Right cardiac atrium (tissue), 5 donors: ENCODE data around the gene OSGIN1. TPM values are rescaled to one million over a fixed set of nuclear protein-coding genes. Genes with fewer than 3 reads are reported as not detected.

Source experiments
- ATAC-seq, 2 donors: fragments of 200-7000 bp; cut with Tn5 transposase; one replicate each; pipeline versions ENCODE4 v1.8.0 to v1.9.1; 2020; ENCODE audit warnings: moderate library complexity in 2 of 2, mild to moderate bottlenecking in 1 of 2
- DNase-seq, 3 donors: peaks; one replicate each; pipeline ENCODE4 v3.0.0-alpha.2; 2020
- H3K27ac ChIP-seq: one replicate; pipeline ENCODE4 v1.5.1; 2013; ENCODE audit warnings: mild to moderate bottlenecking, low read length, control low read depth, moderate library complexity
- H3K27me3 ChIP-seq: one replicate; pipeline ENCODE4 v1.6.1; 2013; ENCODE audit not compliant: control insufficient read depth, insufficient read depth
- H3K4me1 ChIP-seq: one replicate; pipeline ENCODE4 v1.6.1; 2013; ENCODE audit warnings: low read length; ENCODE audit not compliant: control insufficient read depth, insufficient read depth
- H3K4me3 ChIP-seq: one replicate; pipeline ENCODE4 v1.5.1; 2013; ENCODE audit warnings: low read length, control low read depth
- H3K9me3 ChIP-seq: one replicate; pipeline ENCODE4 v1.6.1; 2013; ENCODE audit warnings: low read length; ENCODE audit not compliant: control insufficient read depth
- WGBS: extraction: QIAGEN DNeasy Blood & Tissue Kit; methylation state at CpG from one replicate; pipeline ENCODE4 v1.1.7; 2013; 5-methylcytosine and 5-hydroxymethylcytosine counted together
- intact Hi-C, 4 donors: fragments of 100-400 bp; cut with DNase I; formaldehyde crosslinking; loops; one replicate each; pipeline versions ENCODE4 v1.11.0 to v1.14.0; 2022 to 2023
- polyA plus RNA-seq: library from polyadenylated mRNA; stranded (reverse); fragments of 200-250 nt; gene quantifications from one replicate; pipeline ENCODE4 v1.2.3, GENCODE V29; 2013
- total RNA-seq, 4 donors: library from RNA; stranded (reverse); fragmentation: NEBNext Ultra II Directional; extraction: Animal tissue kit (Norgen Biotek cat#: 25700); gene quantifications; one replicate each; pipeline ENCODE4 v1.2.1, GENCODE V29; 2021
- donor health status: healthy with polysubstance abuse.
- donor health status: DM: no; HTN: yes; CAD: no.
- donor health status: DM: no; HTN: no; CAD: no.
- donor health status: DM: no; HTN: yes; CAD: no; lungs with severe emphysema.
- donor health status: DM: yes; HTN: yes; CAD: no.

OSGIN1 gene
- total and polyA plus RNA-seq, 5 donors = 2.4 to 6.8 (median 3.6) TPM

- H3K27ac ChIP-seq = no peak overlapping the region
- intact Hi-C loops = loop anchor here in 3 of 4 donors (5.0 kb wide), 3 partner anchors 93 to 213 kb away; no protein-coding TSS in a partner anchor
- no peaks in the 10 kb centered on the region for H3K9me3 ChIP-seq
- no peaks in the 10 kb centered on the region for H3K4me1 ChIP-seq
- 12% methylated on average over 45 of the region's 45 CpGs for WGBS
- H3K4me3 ChIP-seq = peak overlapping the region; percentile 78
- DNase-seq (peak in 1 of 3 donors; percentile 11), ATAC-seq (no peak)
- no peaks in the 10 kb centered on the region for H3K27me3 ChIP-seq
Measured at GRCh38 chr16:83968891-83969649, 16.0 kb downstream of the OSGIN1 start.

- Histone ChIP-seq H3K4me3 (no peak overlapping the region), H3K9me3 (no peaks in the 10 kb centered on the region), H3K4me1 (no peaks in the 10 kb centered on the region), H3K27me3 (no peaks in the 10 kb centered on the region), H3K27ac (no peak overlapping the region)
- DNase-seq (peak in 1 of 3 donors; percentile 48), ATAC-seq (no peak)
- intact Hi-C loops = loop anchor here in 3 of 4 donors (5.0 to 10.0 kb wide), 5 partner anchors 92 to 505 kb away; no protein-coding TSS in a partner anchor
- 62% methylated on average over 18 of the region's 18 CpGs for WGBS
Measured at GRCh38 chr16:83969771-83970429, 16.9 kb downstream of the OSGIN1 start.

- H3K27me3 ChIP-seq = no peaks in the 10 kb centered on the region
- H3K9me3 ChIP-seq = no peaks in the 10 kb centered on the region
- H3K4me1 ChIP-seq = no peaks in the 10 kb centered on the region
- intact Hi-C loops = loop anchor here in 2 of 4 donors (10.0 kb wide), 2 partner anchors 204 to 504 kb away; no protein-coding TSS in a partner anchor
- H3K4me3 ChIP-seq = no peak overlapping the region
- WGBS = 80% methylated on average over 6 of the region's 6 CpGs
- H3K27ac ChIP-seq = no peak overlapping the region
- DNase-seq = peak in 2 of 3 donors; percentile 12 to 18
- no peak for ATAC-seq
Measured at GRCh38 chr16:83970430-83970815, 17.4 kb downstream of the OSGIN1 start.

- 72% methylated on average over 27 of the region's 27 CpGs for WGBS
- Histone ChIP-seq H3K27me3 (no peaks in the 10 kb centered on the region), H3K4me1 (no peaks in the 10 kb centered on the region), H3K27ac (no peak overlapping the region), H3K9me3 (no peaks in the 10 kb centered on the region), H3K4me3 (no peak overlapping the region)
- ATAC-seq (no peak), DNase-seq (peak in 2 of 3 donors; percentile 38 to 42)
- intact Hi-C loops = loop anchor here in 2 of 4 donors (10.0 kb wide), 2 partner anchors 203 to 503 kb away; no protein-coding TSS in a partner anchor
Measured at GRCh38 chr16:83971165-83972130, 18.4 kb downstream of the OSGIN1 start.

GRCh38 chr16:83972256-83973008, 19.4 kb downstream of the OSGIN1 start:
- no peaks in the 10 kb centered on the region for H3K9me3 ChIP-seq
- no peaks in the 10 kb centered on the region for H3K27me3 ChIP-seq
- H3K27ac ChIP-seq = no peak overlapping the region
- intact Hi-C loops = loop anchor here in 2 of 4 donors (10.0 kb wide), 2 partner anchors 202 to 502 kb away; no protein-coding TSS in a partner anchor
- WGBS = 87% methylated on average over 19 of the region's 19 CpGs
- ATAC-seq (no peak), DNase-seq (peak in 2 of 3 donors; percentile 3 to 22)
- no peaks in the 10 kb centered on the region for H3K4me1 ChIP-seq
- no peak overlapping the region for H3K4me3 ChIP-seq

- DNase-seq (peak in 1 of 3 donors; percentile 33), ATAC-seq (no peak)
- intact Hi-C loops = loop anchor here in 2 of 4 donors (10.0 kb wide), 2 partner anchors 202 to 502 kb away; no protein-coding TSS in a partner anchor
- Histone ChIP-seq H3K4me1 (no peaks in the 10 kb centered on the region), H3K9me3 (no peaks in the 10 kb centered on the region), H3K27me3 (no peaks in the 10 kb centered on the region), H3K27ac (no peak overlapping the region), H3K4me3 (no peak overlapping the region)
- 78% methylated on average over 10 of the region's 10 CpGs for WGBS
Measured at GRCh38 chr16:83973077-83973476, 20.0 kb downstream of the OSGIN1 start.

- Histone ChIP-seq H3K4me1 (no peaks in the 10 kb centered on the region), H3K27me3 (no peaks in the 10 kb centered on the region), H3K27ac (no peak overlapping the region), H3K4me3 (no peak overlapping the region), H3K9me3 (no peaks in the 10 kb centered on the region)
- 78% methylated on average over 22 of the region's 22 CpGs for WGBS
- ATAC-seq (no peak), DNase-seq (peak in 2 of 3 donors; percentile 22 to 29)
- intact Hi-C loops = loop anchor here in 2 of 4 donors (10.0 kb wide), 2 partner anchors 201 to 501 kb away; no protein-coding TSS in a partner anchor
Measured at GRCh38 chr16:83973581-83974385, 20.7 kb downstream of the OSGIN1 start.

- Histone ChIP-seq H3K27me3 (no peaks in the 10 kb centered on the region), H3K4me3 (no peak overlapping the region), H3K27ac (no peak overlapping the region), H3K9me3 (no peaks in the 10 kb centered on the region), H3K4me1 (no peaks in the 10 kb centered on the region)
- DNase-seq = peak in 2 of 3 donors; percentile 12 to 13
- 46% methylated on average over 7 of the region's 7 CpGs for WGBS
- no peak for ATAC-seq
- intact Hi-C loops = loop anchor here in 2 of 4 donors (10.0 kb wide), 2 partner anchors 200 to 500 kb away; no protein-coding TSS in a partner anchor
Measured at GRCh38 chr16:83974475-83974874, 21.4 kb downstream of the OSGIN1 start.

GRCh38 chr16:83975590-83976260, 22.7 kb downstream of the OSGIN1 start:
- ATAC-seq (no peak), DNase-seq (peak in 1 of 3 donors; percentile 10)
- WGBS = 80% methylated on average over 15 of the region's 15 CpGs
- no peaks in the 10 kb centered on the region for H3K9me3 ChIP-seq
- H3K27ac ChIP-seq = no peak overlapping the region
- intact Hi-C loops = loop anchor here in 2 of 4 donors (10.0 kb wide), 2 partner anchors 199 to 499 kb away; no protein-coding TSS in a partner anchor
- H3K27me3 ChIP-seq = no peaks in the 10 kb centered on the region
- no peak overlapping the region for H3K4me3 ChIP-seq
- H3K4me1 ChIP-seq = no peaks in the 10 kb centered on the region
